Stimulated activated memory B cell treated with anti-CD40 and anti-IgM and Interleukin-4, amounts not matched to agents 10 μg/mL and 1 μg/mL and 100 μg/mL, for 72 hours (primary cell): ENCODE data around the gene TEX44.
A peak's percentile ranks its signal among the peaks of the same experiment; 100 is the strongest.

Experiments
- ATAC-seq: fragments of 150-1000 bp; cut with Tn5 transposase; 2 replicates; pipeline ENCODE4 v1.10.0; 2021
- H3K27ac Mint-ChIP-seq: one replicate; pipeline ENCODE4 v1.8.0; 2022; ENCODE audit warnings: mild to moderate bottlenecking, mixed read lengths
- H3K27me3 Mint-ChIP-seq: one replicate; pipeline ENCODE4 v1.8.0; 2022; ENCODE audit warnings: mixed read lengths
- H3K36me3 Mint-ChIP-seq: one replicate; pipeline ENCODE4 v1.8.0; 2022; ENCODE audit warnings: mixed read lengths
- H3K4me1 Mint-ChIP-seq: one replicate; pipeline ENCODE4 v1.8.0; 2022; ENCODE audit warnings: mixed read lengths
- H3K4me3 Mint-ChIP-seq: one replicate; pipeline ENCODE4 v1.8.0; 2022; ENCODE audit warnings: mild to moderate bottlenecking, moderate library complexity, mixed read lengths
- H3K9me3 Mint-ChIP-seq: one replicate; pipeline ENCODE4 v1.8.0; 2022; ENCODE audit warnings: mixed read lengths

The TEX44 gene

DNA sequence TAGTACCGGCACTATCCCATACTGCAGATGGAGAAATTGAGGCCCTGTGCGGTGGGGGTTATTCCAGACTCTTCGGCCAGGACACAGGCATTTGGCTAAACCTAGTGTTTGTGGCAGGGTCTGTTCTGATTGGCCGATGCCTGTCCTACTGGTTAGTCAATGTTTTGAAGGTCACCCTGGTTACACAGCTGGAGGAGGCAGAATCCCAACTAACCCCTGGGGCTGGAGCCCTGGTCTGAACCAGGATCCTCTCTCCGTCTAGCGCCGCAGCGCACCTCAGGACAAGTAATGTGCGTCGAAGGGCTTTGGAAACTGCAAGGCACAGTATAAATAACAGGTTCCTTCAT is 19.4 kb downstream of the TEX44 start:
- Mint-ChIP-seq H3K36me3 (no peaks in the 10 kb centered on the region), H3K9me3 (no peaks in the 10 kb centered on the region), H3K27ac (peak overlapping the region; percentile 99), H3K27me3 (no peaks in the 10 kb centered on the region), H3K4me3 (no peak overlapping the region), H3K4me1 (peaks cover 45% of the 10 kb centered on the region)
- no peak for ATAC-seq

DNA sequence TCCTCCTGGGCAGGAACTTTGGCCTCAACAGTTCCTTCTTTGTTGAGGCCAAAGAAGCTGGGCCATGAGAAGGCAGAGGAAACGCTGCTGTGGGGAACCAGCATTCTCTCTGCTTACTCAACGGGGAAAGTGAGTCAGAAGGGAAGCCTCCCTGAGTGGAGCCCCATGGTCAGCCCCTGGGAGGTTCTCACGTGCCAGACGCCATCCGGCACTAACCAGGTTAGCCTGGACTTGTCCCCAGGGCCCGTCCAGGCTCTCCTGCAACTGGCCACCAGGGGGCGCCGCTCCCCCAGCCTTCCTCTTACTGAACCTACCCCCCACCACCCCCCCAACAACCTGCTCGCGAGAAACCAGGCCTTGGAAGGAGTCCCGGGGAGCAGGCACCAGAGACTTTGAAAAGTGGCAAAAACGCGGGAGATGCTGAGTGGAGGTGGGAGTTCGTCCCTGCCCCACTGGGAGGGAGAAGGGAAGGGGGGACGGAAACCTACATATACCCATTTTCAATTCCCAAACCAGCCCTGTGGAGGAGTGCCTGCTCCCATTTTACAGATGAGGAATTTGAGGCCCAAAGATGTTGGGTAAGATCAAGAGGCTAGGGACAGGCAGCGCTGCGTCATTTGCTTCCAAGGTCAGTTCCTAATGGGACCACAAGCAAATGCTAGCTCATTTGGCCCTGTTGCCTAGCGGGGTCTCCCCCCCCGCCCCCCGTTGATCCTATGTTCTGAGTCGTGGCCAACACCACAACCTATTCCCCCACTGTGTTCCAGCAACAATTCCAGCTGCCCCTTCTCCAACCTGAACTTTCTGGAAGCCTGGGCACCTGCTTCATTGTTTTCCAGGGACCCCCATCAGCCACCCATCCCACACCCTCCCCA is 20.0 kb downstream of the TEX44 start:
- ATAC-seq: peak; percentile 72
- H3K27me3 Mint-ChIP-seq: no peaks in the 10 kb centered on the region
- H3K4me1 Mint-ChIP-seq: peaks cover 45% of the 10 kb centered on the region
- peak overlapping the region; percentile 82 for H3K4me3 Mint-ChIP-seq
- no peaks in the 10 kb centered on the region for H3K36me3 Mint-ChIP-seq
- H3K9me3 Mint-ChIP-seq: no peaks in the 10 kb centered on the region
- H3K27ac Mint-ChIP-seq: peak overlapping the region; percentile 99

GRCh38 chr2:231613331-231613662 is 20.6 kb downstream of the TEX44 start:
- no peak for ATAC-seq
- peaks cover 45% of the 10 kb centered on the region for H3K4me1 Mint-ChIP-seq
- peak overlapping the region; percentile 82 for H3K4me3 Mint-ChIP-seq
- no peaks in the 10 kb centered on the region for H3K27me3 Mint-ChIP-seq
- no peaks in the 10 kb centered on the region for H3K9me3 Mint-ChIP-seq
- no peaks in the 10 kb centered on the region for H3K36me3 Mint-ChIP-seq
- peak overlapping the region; percentile 99 for H3K27ac Mint-ChIP-seq

DNA sequence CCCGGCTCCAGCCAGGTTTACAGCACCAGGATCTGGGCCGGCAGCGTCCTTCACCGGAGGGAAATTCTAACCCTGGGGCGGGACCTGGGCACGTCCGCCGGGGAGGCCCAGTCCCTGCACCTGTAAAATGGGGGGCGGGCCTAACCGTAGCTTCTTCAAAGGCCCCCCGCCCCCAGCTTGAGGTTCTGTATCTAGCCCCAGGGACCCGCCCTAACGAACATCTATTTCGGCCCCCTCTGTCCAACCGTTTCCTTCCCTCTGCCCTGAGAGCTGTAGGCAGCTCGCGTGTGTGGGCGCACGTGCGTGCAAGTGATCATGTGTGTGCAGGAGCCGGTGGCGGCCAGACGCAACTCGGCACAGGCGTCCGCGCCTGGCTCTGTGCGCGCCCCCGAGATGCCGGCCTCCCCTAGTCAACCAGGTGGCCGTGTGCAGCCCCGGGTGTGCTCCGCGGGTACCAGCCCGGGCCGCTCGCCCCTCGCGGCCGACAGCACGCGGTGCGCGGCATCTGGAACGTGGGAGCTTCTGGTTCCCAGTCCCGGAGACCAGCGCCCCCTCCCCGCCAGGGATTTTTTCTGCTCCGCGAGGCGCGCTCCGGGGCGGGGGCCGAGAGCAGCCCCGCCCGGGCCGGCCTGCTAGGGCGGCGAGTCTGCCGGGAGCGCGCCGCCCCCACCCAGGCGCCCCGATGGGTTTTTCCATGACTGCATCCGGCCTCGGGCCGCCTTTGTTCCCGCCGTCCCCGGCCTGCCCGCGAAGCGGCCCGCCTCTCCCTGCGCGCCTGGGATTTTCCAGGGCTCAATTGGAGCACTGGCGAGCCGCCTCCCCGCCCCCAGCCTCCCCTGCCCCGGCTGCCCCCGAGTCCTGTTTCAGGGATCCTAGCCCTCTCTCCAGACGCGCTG is 21.2 kb downstream of the TEX44 start:
- H3K36me3 Mint-ChIP-seq: no peaks in the 10 kb centered on the region
- no peaks in the 10 kb centered on the region for H3K27me3 Mint-ChIP-seq
- no peaks in the 10 kb centered on the region for H3K9me3 Mint-ChIP-seq
- H3K4me3 Mint-ChIP-seq: peak overlapping the region; percentile 84
- peak; percentile 89 for ATAC-seq
- peak overlapping the region; percentile 99 for H3K27ac Mint-ChIP-seq
- peaks cover 45% of the 10 kb centered on the region for H3K4me1 Mint-ChIP-seq

DNA sequence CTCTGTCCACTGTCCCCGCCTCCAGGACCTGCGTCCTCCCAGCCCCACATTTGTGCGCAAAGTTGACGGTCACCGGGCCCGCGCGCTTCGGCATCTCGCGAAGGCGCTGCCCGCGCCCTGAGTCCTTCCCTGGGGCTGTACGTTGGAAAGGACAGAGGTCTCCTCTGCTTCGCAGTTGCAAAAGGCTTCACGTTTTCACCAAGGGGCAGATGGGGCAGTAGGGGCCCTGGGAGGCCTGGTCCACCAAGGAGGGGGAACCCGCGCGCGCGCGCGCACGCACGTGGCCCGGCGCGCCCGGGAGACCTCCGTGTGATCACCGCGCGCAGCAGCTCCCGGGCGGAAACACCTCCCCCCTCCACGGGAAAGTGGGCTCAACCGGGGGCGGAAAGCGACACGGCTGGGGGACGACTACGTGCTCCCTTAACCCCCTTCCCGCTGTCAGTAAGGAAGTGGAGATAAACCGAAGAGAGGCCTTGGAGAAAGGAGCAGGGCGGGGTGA is 21.9 kb downstream of the TEX44 start:
- Mint-ChIP-seq H3K27ac (peak overlapping the region; percentile 99), H3K9me3 (no peaks in the 10 kb centered on the region), H3K4me1 (peaks cover 45% of the 10 kb centered on the region), H3K36me3 (no peaks in the 10 kb centered on the region), H3K27me3 (no peaks in the 10 kb centered on the region), H3K4me3 (peak overlapping the region; percentile 84)
- peak; percentile 27 for ATAC-seq

GRCh38 chr2:231615058-231615671 is 22.5 kb downstream of the TEX44 start:
- H3K4me1 Mint-ChIP-seq: peaks cover 45% of the 10 kb centered on the region
- peak overlapping the region; percentile 84 for H3K4me3 Mint-ChIP-seq
- no peaks in the 10 kb centered on the region for H3K9me3 Mint-ChIP-seq
- no peaks in the 10 kb centered on the region for H3K36me3 Mint-ChIP-seq
- H3K27me3 Mint-ChIP-seq: no peaks in the 10 kb centered on the region
- H3K27ac Mint-ChIP-seq: peak overlapping the region; percentile 99
- no peak for ATAC-seq

GRCh38 chr2:231616296-231616695 is 23.6 kb downstream of the TEX44 start:
- peak overlapping the region; percentile 34 for H3K27ac Mint-ChIP-seq
- H3K4me3 Mint-ChIP-seq: no peak overlapping the region
- no peaks in the 10 kb centered on the region for H3K9me3 Mint-ChIP-seq
- ATAC-seq: no peak
- H3K4me1 Mint-ChIP-seq: peaks cover 41% of the 10 kb centered on the region
- H3K27me3 Mint-ChIP-seq: no peaks in the 10 kb centered on the region
- no peaks in the 10 kb centered on the region for H3K36me3 Mint-ChIP-seq

GRCh38 chr2:231617059-231617926 is 24.6 kb downstream of the TEX44 start:
- Mint-ChIP-seq H3K27me3 (no peaks in the 10 kb centered on the region), H3K4me1 (peaks cover 36% of the 10 kb centered on the region), H3K27ac (peak overlapping the region; percentile 34), H3K36me3 (no peaks in the 10 kb centered on the region), H3K4me3 (no peak overlapping the region), H3K9me3 (no peaks in the 10 kb centered on the region)
- no peak for ATAC-seq

DNA sequence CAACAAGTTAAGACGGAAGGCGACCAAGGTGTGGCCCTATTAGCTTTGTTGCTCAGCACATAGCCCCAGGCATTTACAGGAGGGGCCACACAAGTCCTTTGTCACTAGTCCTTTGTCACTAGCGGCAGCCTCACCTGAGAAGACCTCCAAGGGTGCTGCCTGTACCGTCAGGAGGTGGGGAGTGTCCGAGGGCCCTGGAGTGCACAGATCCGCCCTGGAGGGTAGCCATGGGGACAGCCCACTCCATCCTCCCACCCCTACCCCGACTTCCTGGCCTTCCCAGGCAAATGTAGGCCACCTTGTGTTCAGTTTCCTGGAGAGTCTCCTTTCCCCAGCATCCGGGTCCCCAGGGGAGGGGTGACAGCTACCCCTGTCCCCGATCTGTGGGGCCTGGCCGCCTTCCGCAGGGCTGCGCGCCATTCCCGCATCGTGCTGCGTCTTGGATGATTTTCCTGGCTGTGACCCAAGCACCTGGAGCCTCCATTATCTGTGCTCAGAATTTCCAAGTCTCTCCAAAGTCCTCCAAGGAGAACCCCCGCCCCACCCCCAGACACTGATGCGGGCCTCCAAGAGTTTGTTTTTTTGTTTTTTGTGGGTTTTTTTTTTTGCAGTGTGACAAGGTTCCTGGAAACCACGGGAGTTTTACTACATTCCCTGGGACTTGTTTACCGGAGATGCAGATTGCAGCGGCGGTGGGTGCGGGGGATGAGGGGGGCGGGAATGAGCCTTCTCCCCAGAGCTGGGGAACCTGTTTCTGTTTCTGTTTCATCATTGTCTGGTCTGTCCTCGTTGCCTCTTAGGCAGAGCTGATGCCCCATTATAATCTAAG is 28.6 kb downstream of the TEX44 start:
- Mint-ChIP-seq H3K27me3 (no peaks in the 10 kb centered on the region), H3K4me3 (no peak overlapping the region), H3K36me3 (no peaks in the 10 kb centered on the region), H3K27ac (peak overlapping the region; percentile 66), H3K9me3 (no peaks in the 10 kb centered on the region), H3K4me1 (peaks cover 5% of the 10 kb centered on the region)
- peak; percentile 42 for ATAC-seq

DNA sequence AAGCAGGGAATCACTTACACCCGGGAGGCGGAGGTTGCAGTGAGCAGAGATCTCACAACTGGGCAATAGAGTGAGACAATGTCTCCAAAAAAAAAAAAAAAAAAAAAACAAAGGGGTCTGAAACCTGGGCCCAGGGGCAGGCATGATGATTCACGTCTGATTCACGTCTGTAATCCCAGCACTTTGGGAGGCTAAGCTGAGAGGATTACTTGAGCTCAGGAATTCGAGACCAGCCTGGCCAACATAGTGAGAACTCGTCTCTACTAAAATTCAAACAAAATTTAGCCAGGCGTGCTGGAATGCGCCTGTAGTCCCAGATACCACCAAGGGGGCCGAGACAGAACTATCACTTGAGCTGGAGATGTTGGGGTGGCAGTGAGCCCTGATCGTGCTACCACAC is 30.3 kb downstream of the TEX44 start:
- no peaks in the 10 kb centered on the region for H3K9me3 Mint-ChIP-seq
- no peak overlapping the region for H3K27ac Mint-ChIP-seq
- no peak for ATAC-seq
- H3K4me1 Mint-ChIP-seq: peaks cover 5% of the 10 kb centered on the region
- no peaks in the 10 kb centered on the region for H3K36me3 Mint-ChIP-seq
- no peak overlapping the region for H3K4me3 Mint-ChIP-seq
- no peaks in the 10 kb centered on the region for H3K27me3 Mint-ChIP-seq

- ATAC-seq: no peak
- Mint-ChIP-seq H3K4me3 (no peak overlapping the region), H3K36me3 (no peaks in the 10 kb centered on the region), H3K27me3 (no peaks in the 10 kb centered on the region), H3K9me3 (no peaks in the 10 kb centered on the region), H3K4me1 (peaks cover 5% of the 10 kb centered on the region), H3K27ac (no peak overlapping the region)
Observed at GRCh38 chr2:231626449-231626848, 33.8 kb downstream of the TEX44 start.

DNA sequence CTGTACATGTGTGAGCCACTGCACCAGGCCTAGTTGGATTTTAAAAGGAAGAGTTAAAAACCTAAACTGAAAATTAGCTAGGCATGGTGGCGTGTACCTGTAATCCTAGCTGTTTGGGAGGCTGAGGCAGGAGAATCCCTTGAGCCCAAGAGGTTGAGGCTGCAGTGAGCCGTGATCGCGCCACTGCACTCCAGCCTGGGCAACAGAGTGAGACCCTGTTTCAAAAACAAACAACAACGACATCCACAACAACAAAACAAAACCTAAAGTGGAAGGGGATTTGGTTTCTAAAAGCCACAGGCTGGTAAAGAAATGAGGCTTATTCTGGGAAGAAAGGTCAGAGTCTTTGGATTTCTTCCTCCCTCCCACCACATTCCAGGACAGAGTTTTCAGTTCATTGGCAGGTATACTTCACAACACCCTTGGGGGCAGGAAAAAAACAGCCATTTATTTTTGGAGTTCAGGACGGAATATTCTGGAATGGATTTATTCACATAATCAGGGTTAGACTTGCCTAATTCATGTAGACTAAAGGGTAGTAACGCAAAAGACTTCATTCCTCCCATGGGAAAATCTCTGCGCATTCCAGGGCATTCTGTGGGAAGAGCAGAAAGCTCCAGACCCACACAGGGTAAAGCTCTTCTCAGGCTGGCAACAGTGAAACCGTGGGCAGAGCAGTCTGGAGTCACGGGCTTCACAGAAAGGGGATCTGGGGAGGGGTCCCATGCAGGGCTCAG is 34.9 kb downstream of the TEX44 start:
- H3K27me3 Mint-ChIP-seq: no peaks in the 10 kb centered on the region
- no peaks in the 10 kb centered on the region for H3K9me3 Mint-ChIP-seq
- no peak overlapping the region for H3K27ac Mint-ChIP-seq
- no peaks in the 10 kb centered on the region for H3K36me3 Mint-ChIP-seq
- no peaks in the 10 kb centered on the region for H3K4me1 Mint-ChIP-seq
- no peak for ATAC-seq
- no peak overlapping the region for H3K4me3 Mint-ChIP-seq

- H3K36me3 Mint-ChIP-seq: no peaks in the 10 kb centered on the region
- no peaks in the 10 kb centered on the region for H3K9me3 Mint-ChIP-seq
- H3K27me3 Mint-ChIP-seq: no peaks in the 10 kb centered on the region
- no peak for ATAC-seq
- H3K4me1 Mint-ChIP-seq: no peaks in the 10 kb centered on the region
- H3K4me3 Mint-ChIP-seq: no peak overlapping the region
- H3K27ac Mint-ChIP-seq: no peak overlapping the region
Observed at GRCh38 chr2:231632559-231633142, 40.0 kb downstream of the TEX44 start.
